ENCODE measurements around the gene BCAP31. TPM values are rescaled to one million over a fixed set of nuclear protein-coding genes. Genes with fewer than 3 reads are reported as not detected.

The BCAP31 gene
- total and polyA plus RNA-seq, 2 donors from 2014 or later: 218 to 246 TPM

GRCh38 chrX:153725832-153726285 lies 1.7 kb upstream of the BCAP31 start:
- DNase-seq: peak in 1 of 5 donors; percentile 84
- Histone ChIP-seq H3K4me3 (ENCODE audit: low read length in 3 of 3) (no peak overlapping the region), H3K27me3 (ENCODE audit: control insufficient read depth, insufficient read depth, low read length) (no peaks in the 10 kb centered on the region), H3K9me3 (ENCODE audit: control insufficient read depth in 2 of 3, insufficient read depth in 1 of 3, low read length in 3 of 3) (no peaks in the 10 kb centered on the region), H3K4me1 (ENCODE audit: control insufficient read depth in 2 of 3, insufficient read depth in 2 of 3, low read depth in 1 of 3, low read length in 3 of 3) (peaks cover 0 to 36% (median 8%) of the 10 kb centered on the region in 3 donors), H3K27ac (ENCODE audit: low read depth in 2 of 2, low read length in 2 of 2) (peak overlapping the region; percentile 40 to 74), H3K36me3 (ENCODE audit: control insufficient read depth in 2 of 3, insufficient read depth in 3 of 3, low read length in 3 of 3) (peaks cover 0 to under 1% (median 0%) of the 10 kb centered on the region in 3 donors), H3K9ac (ENCODE audit: low read length in 3 of 3) (no peak overlapping the region)
- no peak for TF ChIP-seq CTCF (IDR thresholded peaks at IDR 0.05; ENCODE audit: borderline replicate concordance, extremely low read depth, insufficient read depth)
- FAIRE-seq: no peak
- intact Hi-C loops (cut with DNase I): no loop called here

- no peak for FAIRE-seq
- Histone ChIP-seq H3K27me3 (ENCODE audit: control insufficient read depth, insufficient read depth, low read length) (no peaks in the 10 kb centered on the region), H3K27ac (ENCODE audit: low read depth in 2 of 2, low read length in 2 of 2) (peak overlapping the region; percentile 59 to 76), H3K36me3 (ENCODE audit: control insufficient read depth in 2 of 3, insufficient read depth in 3 of 3, low read length in 3 of 3) (peaks cover 0 to 5% (median under 1%) of the 10 kb centered on the region in 3 donors), H3K9me3 (ENCODE audit: control insufficient read depth in 2 of 3, insufficient read depth in 1 of 3, low read length in 3 of 3) (no peaks in the 10 kb centered on the region), H3K9ac (ENCODE audit: low read length in 3 of 3) (no peak overlapping the region), H3K4me1 (ENCODE audit: control insufficient read depth in 2 of 3, insufficient read depth in 2 of 3, low read depth in 1 of 3, low read length in 3 of 3) (peaks cover 0 to 36% (median 8%) of the 10 kb centered on the region in 3 donors), H3K4me3 (ENCODE audit: low read length in 3 of 3) (peak overlapping the region in 2 of 3 donors; percentile 32 to 55)
- DNase-seq: peak in 2 of 5 donors; percentile 62 to 75
- intact Hi-C loops (cut with DNase I): no loop called here
- no peak for TF ChIP-seq CTCF (IDR thresholded peaks at IDR 0.05; ENCODE audit: borderline replicate concordance, extremely low read depth, insufficient read depth)
These were observed 1.0 kb upstream of the BCAP31 start for GRCh38 chrX:153725039-153725831.

GRCh38 chrX:153723351-153724251 lies 586 bp downstream of the BCAP31 start:
- Histone ChIP-seq H3K4me1 (ENCODE audit: control insufficient read depth in 2 of 3, insufficient read depth in 2 of 3, low read depth in 1 of 3, low read length in 3 of 3) (peaks cover 0 to 36% (median 8%) of the 10 kb centered on the region in 3 donors), H3K4me3 (ENCODE audit: low read length in 3 of 3) (peak overlapping the region; percentile 53 to 63 (median 58)), H3K9me3 (ENCODE audit: control insufficient read depth in 2 of 3, insufficient read depth in 1 of 3, low read length in 3 of 3) (no peaks in the 10 kb centered on the region), H3K36me3 (ENCODE audit: control insufficient read depth in 2 of 3, insufficient read depth in 3 of 3, low read length in 3 of 3) (peaks cover 2 to 14% (median 11%) of the 10 kb centered on the region in 3 donors), H3K27me3 (ENCODE audit: control insufficient read depth, insufficient read depth, low read length) (no peaks in the 10 kb centered on the region), H3K27ac (ENCODE audit: low read depth in 2 of 2, low read length in 2 of 2) (peak overlapping the region; percentile 71 to 72), H3K9ac (ENCODE audit: low read length in 3 of 3) (peak overlapping the region in 1 of 3 donors; percentile 41)
- FAIRE-seq: no peak
- peak in 4 of 5 donors; percentile 50 to 81 (median 56) for DNase-seq
- peak; percentile 10 for TF ChIP-seq CTCF (IDR thresholded peaks at IDR 0.05; ENCODE audit: borderline replicate concordance, extremely low read depth, insufficient read depth)
- intact Hi-C loops (cut with DNase I): no loop called here

All from kidney (tissue), 14 donors.